NB4 (cell line): Measurements from ENCODE around the gene C1QTNF8.

Experiments used
- DNase-seq: peaks from one replicate; pipeline ENCODE4 v3.0.0; 2010; ENCODE audit warnings: low read depth
- H3K4me3 ChIP-seq: one replicate; pipeline ENCODE4 v1.5.1; 2011; ENCODE audit warnings: mild to moderate bottlenecking, low read depth, low read length, moderate library complexity
- CTCF ChIP-seq: IDR thresholded peaks from one replicate; pipeline ENCODE4 v1.5.1; 2012; ENCODE audit warnings: low read depth, low read length
- MAX ChIP-seq: IDR thresholded peaks from 2 replicates; pipeline ENCODE4 v1.6.1; 2011; ENCODE audit warnings: low read depth, low read length
- MYC ChIP-seq: IDR thresholded peaks from 2 replicates; pipeline ENCODE4 v1.6.1; 2011; ENCODE audit warnings: low read depth, low read length
- POLR2A ChIP-seq: IDR thresholded peaks from 2 replicates; pipeline ENCODE4 v1.6.1; 2011; ENCODE audit warnings: mild to moderate bottlenecking; ENCODE audit not compliant: insufficient read length; ENCODE audit errors: extremely low read depth

The C1QTNF8 gene

GRCh38 chr16:1117176-1117900 is 21.3 kb upstream of the C1QTNF8 start:
- H3K4me3 ChIP-seq = no peak overlapping the region
- no peak for TF ChIP-seq POLR2A
- no peak for TF ChIP-seq MYC
- no peak for TF ChIP-seq MAX
- no peak for TF ChIP-seq CTCF
- no peak for DNase-seq

- TF ChIP-seq CTCF (no peak), POLR2A (no peak), MAX (no peak), MYC (no peak)
- no peak for DNase-seq
- H3K4me3 ChIP-seq = no peak overlapping the region
Observed at GRCh38 chr16:1116693-1117077, 20.6 kb upstream of the C1QTNF8 start.

DNA sequence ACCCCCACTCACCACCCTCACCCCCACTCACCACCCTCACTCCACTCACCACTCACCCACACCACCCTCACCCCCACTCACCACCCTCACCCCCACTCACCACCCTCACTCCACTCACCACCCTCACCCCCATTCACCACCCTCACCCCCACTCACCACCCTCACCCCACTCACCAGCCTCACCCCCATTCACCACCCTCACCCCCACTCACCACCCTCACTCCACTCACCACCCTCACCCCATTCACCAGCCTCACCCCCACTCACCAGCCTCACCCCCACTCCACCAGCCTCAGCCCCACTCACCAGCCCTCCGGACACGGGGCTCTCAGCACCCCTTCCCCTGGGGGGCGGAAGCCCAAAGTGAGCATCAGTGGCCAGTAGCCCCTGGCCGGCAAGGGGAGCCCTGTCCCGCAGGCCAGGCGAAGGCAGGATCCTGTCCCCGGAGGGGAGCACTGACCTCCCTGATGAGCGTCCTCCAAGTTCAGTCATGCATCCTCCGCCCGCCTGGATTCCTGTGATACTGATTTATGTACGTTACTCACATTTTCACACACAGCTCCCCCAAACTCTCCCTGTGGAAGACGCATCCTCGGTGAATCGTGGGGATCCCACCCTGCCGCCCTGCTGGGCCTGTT is 18.0 kb upstream of the C1QTNF8 start:
- DNase-seq = no peak
- no peak overlapping the region for H3K4me3 ChIP-seq
- TF ChIP-seq MYC (no peak), POLR2A (no peak), CTCF (no peak), MAX (no peak)

DNA sequence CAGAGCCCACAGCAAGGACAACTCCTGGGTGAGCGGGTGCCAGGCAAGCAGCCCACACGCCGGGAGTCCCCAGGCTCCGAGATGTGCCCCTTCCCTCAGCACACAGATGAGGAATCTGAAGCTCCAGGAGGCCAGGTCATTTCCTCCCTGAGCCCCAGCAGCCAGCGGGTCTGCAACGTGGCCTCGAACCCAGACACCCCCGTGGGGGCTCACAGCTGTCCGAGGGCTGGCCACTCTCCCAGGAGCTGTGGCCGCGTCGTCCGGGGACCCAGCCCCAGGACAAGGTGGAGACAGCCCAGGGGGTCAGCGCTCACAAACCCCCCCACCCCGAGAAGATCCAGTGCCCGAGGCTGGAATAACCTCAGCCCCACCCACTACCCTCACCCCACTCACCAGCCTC is 17.4 kb upstream of the C1QTNF8 start:
- TF ChIP-seq MAX (no peak), CTCF (no peak), POLR2A (no peak), MYC (no peak)
- no peak for DNase-seq
- no peak overlapping the region for H3K4me3 ChIP-seq

DNA sequence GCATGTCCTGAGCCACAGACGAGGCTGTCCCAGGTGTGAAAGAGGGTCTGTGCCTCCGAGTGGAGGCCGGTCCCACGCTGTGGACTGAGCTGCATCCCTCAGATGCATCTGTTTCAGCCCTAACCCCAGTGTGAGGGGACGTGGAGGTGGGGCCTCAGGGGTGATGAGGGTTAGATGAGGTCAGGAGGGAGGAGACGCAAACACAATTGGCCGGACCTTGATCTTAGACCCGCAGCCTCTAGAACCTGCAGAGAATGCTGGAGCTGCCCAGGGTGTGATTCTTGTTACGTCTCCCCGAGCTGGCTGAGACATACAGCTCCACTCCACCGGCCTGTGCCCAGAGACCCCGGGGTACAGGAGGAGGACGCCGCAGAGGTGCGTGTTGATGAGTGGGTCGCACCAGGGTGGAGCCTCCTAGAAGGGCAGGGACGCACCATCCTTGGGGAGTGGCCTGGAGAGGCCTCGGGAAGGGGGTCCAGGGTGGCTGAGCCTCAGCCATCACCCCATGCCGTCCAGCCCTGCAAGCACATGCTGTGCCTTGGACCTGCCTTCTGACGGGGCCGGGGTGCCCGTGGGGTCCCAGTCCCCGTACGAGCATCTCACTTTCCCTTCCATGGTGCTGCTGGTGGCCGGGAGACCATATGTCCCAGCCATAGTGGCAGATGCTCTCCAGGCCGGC is 16.6 kb upstream of the C1QTNF8 start:
- H3K4me3 ChIP-seq = no peak overlapping the region
- no peak for DNase-seq
- TF ChIP-seq MYC = no peak
- TF ChIP-seq CTCF = no peak
- TF ChIP-seq MAX = no peak
- TF ChIP-seq POLR2A = no peak
